H1 (cell line): Measurements from ENCODE around the gene WDR1. TPM values are rescaled to one million over a fixed set of nuclear protein-coding genes. Genes with fewer than 3 reads are reported as not detected.

ENCODE experiments used
- CTCF ChIA-PET: fragments of 300-600 bp; sonication (Branson Sonifier 250); formaldehyde crosslinking; loops from one replicate; lab custom pipeline; 2021; ENCODE audit not compliant: partially characterized antibody; lab: Charles Lee
- POLR2A ChIA-PET: fragments of 300-600 bp; sonication (Branson Sonifier 250); formaldehyde crosslinking; loops from one replicate; lab custom pipeline; 2021; ENCODE audit warnings: inconsistent platforms; ENCODE audit not compliant: partially characterized antibody; lab: Charles Lee
- DNase-seq, 2 experiments: peaks; one replicate each; pipeline versions ENCODE4 v3.0.0 to v3.0.0-alpha.2; 2010 to 2022; ENCODE audit warnings: low spot score in 2 of 2, low read depth in 1 of 2, mixed read lengths in 1 of 2
- FAIRE-seq: peaks from 2 replicates; lab custom pipeline; 2011; peaks lifted over from hg19 to GRCh38; lab: Jason Lieb, UNC
- H2AFZ ChIP-seq: 2 replicates; pipeline ENCODE4 v1.8.1; 2012; ENCODE audit warnings: low read length, inconsistent platforms
- H2AK5ac ChIP-seq: 2 replicates; pipeline ENCODE4 v1.6.1; 2013; ENCODE audit warnings: low read depth, low read length
- H2BK120ac ChIP-seq: replicated peaks from 2 replicates; pipeline ENCODE3; 2013; ENCODE audit warnings: low read depth, low read length, inconsistent platforms
- H2BK12ac ChIP-seq: 2 replicates; pipeline ENCODE4 v1.6.1; 2013; ENCODE audit warnings: low read depth, low read length
- H2BK15ac ChIP-seq: 2 replicates; pipeline ENCODE4 v1.6.1; 2013; ENCODE audit warnings: low read length
- H2BK20ac ChIP-seq: 2 replicates; pipeline ENCODE4 v1.6.1; 2013; ENCODE audit warnings: low read length
- H2BK5ac ChIP-seq: 2 replicates; pipeline ENCODE4 v1.6.1; 2013; ENCODE audit warnings: low read depth, low read length
- H3K14ac ChIP-seq: 2 replicates; pipeline ENCODE4 v1.6.1; 2013; ENCODE audit warnings: inconsistent platforms; ENCODE audit not compliant: insufficient read length
- H3K18ac ChIP-seq: 2 replicates; pipeline ENCODE4 v1.6.1; 2013; ENCODE audit warnings: low read length; ENCODE audit errors: extremely low read depth
- H3K23ac ChIP-seq: 2 replicates; pipeline ENCODE4 v1.6.1; 2013; ENCODE audit warnings: inconsistent platforms; ENCODE audit not compliant: insufficient read length
- H3K23me2 ChIP-seq: 2 replicates; pipeline ENCODE4 v1.6.1; 2013; ENCODE audit warnings: low read depth, low read length
- H3K27ac ChIP-seq: 2 replicates; pipeline ENCODE4 v1.6.1; 2011; ENCODE audit warnings: low read depth, low read length, inconsistent platforms
- H3K27me3 ChIP-seq, 4 experiments: replicated peaks in 1 of 4; 1 replicate in 1 of 4; 2 replicates in 3 of 4; pipeline versions ENCODE4 v1.6.1 to v1.8.1; 2011 to 2013; ENCODE audit warnings: low read length in 3 of 4, mild to moderate bottlenecking in 3 of 4, inconsistent platforms in 2 of 4, mixed read lengths in 2 of 4, moderate library complexity in 1 of 4; ENCODE audit not compliant: control insufficient read depth in 3 of 4, insufficient read depth in 3 of 4; ENCODE audit errors: extremely low read depth in 1 of 4
- H3K36me3 ChIP-seq, 4 experiments: 2 replicates each; pipeline versions ENCODE4 v1.6.1 to v1.8.1; 2011 to 2013; ENCODE audit warnings: mild to moderate bottlenecking in 4 of 4, low read length in 3 of 4, moderate library complexity in 2 of 4, control low read depth in 1 of 4, inconsistent platforms in 1 of 4; ENCODE audit not compliant: insufficient read depth in 4 of 4, control insufficient read depth in 2 of 4
- H3K4ac ChIP-seq: replicated peaks from 2 replicates; pipeline ENCODE3; 2013; ENCODE audit warnings: low read length, low read depth, mixed read lengths, inconsistent platforms; ENCODE audit not compliant: insufficient read length
- H3K4me1 ChIP-seq, 4 experiments: replicated peaks in 1 of 4; 1 replicate in 1 of 4; 2 replicates in 3 of 4; pipeline versions ENCODE4 v1.6.1 to v1.8.1; 2011 to 2013; ENCODE audit warnings: low read length in 3 of 4, inconsistent platforms in 2 of 4, mixed read lengths in 1 of 4; ENCODE audit not compliant: insufficient read depth in 4 of 4, control insufficient read depth in 3 of 4
- H3K4me2 ChIP-seq, 2 experiments: 2 replicates each; pipeline versions ENCODE4 v1.6.1 to v1.8.1; 2011 to 2013; ENCODE audit warnings: low read depth in 2 of 2, low read length in 2 of 2, control low read depth in 1 of 2, inconsistent platforms in 1 of 2, mild to moderate bottlenecking in 1 of 2; ENCODE audit not compliant: insufficient read depth in 1 of 2
- H3K4me3 ChIP-seq, 4 experiments: fragments of 200-600, 300-600 bp in 1 of 4; sonication (generic), shearing (Covaris generic), sonication (Bioruptor Twin) in 1 of 4; 2 replicates each; pipeline versions ENCODE4 v1.5.1 to v1.8.1; 2011 to 2016; ENCODE audit warnings: low read length in 4 of 4, low read depth in 3 of 4, control low read depth in 2 of 4, inconsistent platforms in 2 of 4, mild to moderate bottlenecking in 2 of 4, mixed read lengths in 1 of 4, moderate library complexity in 1 of 4; ENCODE audit not compliant: insufficient read depth in 2 of 4; ENCODE audit errors: extremely low read depth in 1 of 4
- H3K56ac ChIP-seq: replicated peaks from 2 replicates; pipeline ENCODE3; 2013; ENCODE audit warnings: low read depth, mild to moderate bottlenecking, mixed read lengths, low read length, inconsistent platforms; ENCODE audit not compliant: insufficient read length
- H3K79me1 ChIP-seq: 2 replicates; pipeline ENCODE4 v1.6.1; 2013; ENCODE audit warnings: low read depth, low read length, control low read depth
- H3K79me2 ChIP-seq, 2 experiments: 2 replicates each; pipeline versions ENCODE4 v1.6.1 to v1.8.1; 2012 to 2013; ENCODE audit warnings: low read length in 2 of 2, mild to moderate bottlenecking in 2 of 2, inconsistent platforms in 1 of 2; ENCODE audit not compliant: insufficient read depth in 2 of 2, control insufficient read depth in 1 of 2
- H3K9ac ChIP-seq, 4 experiments: replicated peaks in 1 of 4; 1 replicate in 1 of 4; 2 replicates in 3 of 4; pipeline versions ENCODE4 v1.6.1 to v1.8.1; 2011 to 2013; ENCODE audit warnings: low read depth in 3 of 4, low read length in 3 of 4, control low read depth in 2 of 4, mild to moderate bottlenecking in 2 of 4, moderate library complexity in 2 of 4, inconsistent platforms in 1 of 4; ENCODE audit errors: extremely low read depth in 1 of 4
- H3K9me3 ChIP-seq, 2 experiments: 2 replicates each; pipeline versions ENCODE4 v1.6.1 to v1.8.1; 2012 to 2013; ENCODE audit warnings: mild to moderate bottlenecking in 2 of 2, moderate library complexity in 2 of 2, control low read depth in 1 of 2, inconsistent platforms in 1 of 2, low read depth in 1 of 2, low read length in 1 of 2, mixed read lengths in 1 of 2; ENCODE audit not compliant: insufficient read depth in 2 of 2
- H4K20me1 ChIP-seq, 2 experiments: replicated peaks in 1 of 2; 2 replicates each; pipeline versions ENCODE3 to v1.8.1; 2011 to 2013; ENCODE audit warnings: inconsistent platforms in 2 of 2, low read length in 2 of 2, mild to moderate bottlenecking in 1 of 2; ENCODE audit not compliant: insufficient read depth in 2 of 2, control insufficient read depth in 1 of 2
- H4K5ac ChIP-seq: 2 replicates; pipeline ENCODE4 v1.6.1; 2013; ENCODE audit warnings: low read length, low read depth, mixed read lengths, inconsistent platforms; ENCODE audit not compliant: insufficient read length
- H4K8ac ChIP-seq: 2 replicates; pipeline ENCODE4 v1.8.0; 2013; ENCODE audit warnings: mild to moderate bottlenecking, moderate library complexity, low read length, inconsistent platforms; ENCODE audit not compliant: insufficient read depth; ENCODE audit errors: extremely low read depth
- H4K91ac ChIP-seq: replicated peaks from 2 replicates; pipeline ENCODE3; 2013; ENCODE audit warnings: low read length, mixed read lengths, inconsistent platforms; ENCODE audit not compliant: insufficient read length
- POLR2AphosphoS5 ChIP-seq: IDR thresholded peaks from 2 replicates; pipeline ENCODE4 v1.6.1; 2011; ENCODE audit warnings: low read depth, low read length
- SP4 ChIP-seq: IDR thresholded peaks from 2 replicates; pipeline ENCODE4 v1.6.1; 2012; ENCODE audit warnings: low read length, inconsistent platforms
- WGBS, 2 experiments: shearing (Covaris generic) in 1 of 2; methylation state at CpG; one replicate each; pipeline versions ENCODE4 v1.1.6 to v1.1.7; 2013 to 2015; ENCODE audit warnings: low lambda C conversion rate in 2 of 2, mixed read lengths in 2 of 2, inconsistent platforms in 1 of 2, low coverage in 1 of 2, missing lambda C conversion rate in 1 of 2; ENCODE audit not compliant: insufficient replicate concordance in 2 of 2, insufficient coverage in 1 of 2, insufficient read length in 1 of 2; ENCODE audit errors: extremely low coverage in 1 of 2, missing lambda C conversion rate in 1 of 2; 5-methylcytosine and 5-hydroxymethylcytosine counted together
- polyA plus RNA-seq, 7 experiments: library from polyadenylated mRNA; depleted of rRNA in 3 of 7; stranded (reverse) in 5 of 7; unstranded in 2 of 7; fragments of >200 nt in 5 of 7; fragments of 200-250 nt in 2 of 7; gene quantifications; 1 replicate in 5 of 7; 2 replicates in 1 of 7; 4 replicates in 1 of 7; pipeline versions ENCODE4 v1.2.1 to v1.2.3, GENCODE V29; 2011 to 2013; ENCODE audit warnings: missing spikeins in 2 of 7, mixed read lengths in 2 of 7
- total RNA-seq: library from RNA; stranded (reverse); fragmentation: NEBNext Ultra II Directional; extraction: Animal tissue kit (Norgen Biotek cat#: 25700); gene quantifications from 2 replicates; pipeline ENCODE4 v1.2.1, GENCODE V29; 2021

The WDR1 gene
- total and polyA plus RNA-seq, 2 of the 8 experiments (the other 6 are each of a cell fraction or from before 2014, with no cell fraction given), result 315 to 377 TPM

- Histone ChIP-seq H3K18ac (no peak overlapping the region), H3K14ac (no peak overlapping the region), H3K36me3 (peaks cover 33 to 91% (median 58%) of the 10 kb centered on the region in 4 experiments), H3K79me1 (peaks cover 40% of the 10 kb centered on the region), H3K4me3 (no peak overlapping the region), H2BK5ac (no peak overlapping the region), H3K27ac (no peak overlapping the region), H3K4ac (no peak overlapping the region), H2AFZ (no peak overlapping the region), H4K5ac (no peak overlapping the region), H3K9me3 (no peaks in the 10 kb centered on the region), H3K4me1 (peaks cover 0 to 17% (median 11%) of the 10 kb centered on the region in 4 experiments; a peak in 6 of 7 replicates), H4K20me1 (peaks cover 37 to 45% of the 10 kb centered on the region in 2 experiments), H2BK15ac (no peak overlapping the region), H3K23me2 (no peaks in the 10 kb centered on the region; the same call in 1 of the 2 replicates), H2BK12ac (no peak overlapping the region), H3K27me3 (no peaks in the 10 kb centered on the region), H2AK5ac (no peak overlapping the region), H4K91ac (no peak overlapping the region), H2BK20ac (no peak overlapping the region), H3K56ac (no peak overlapping the region), H3K23ac (no peak overlapping the region), H2BK120ac (no peak overlapping the region), H3K79me2 (peaks cover 3 to 99% of the 10 kb centered on the region in 2 experiments; a peak in 2 of 4 replicates), H3K4me2 (no peak overlapping the region), H3K9ac (no peak overlapping the region), H4K8ac (no peak overlapping the region)
- ChIA-PET POLR2A (interaction anchor here (14.7 kb wide), 1 partner anchor 10 kb away, joined by 197 read pairs; no protein-coding TSS in a partner anchor), CTCF (interaction anchor here (3.7 kb wide), 1 partner anchor 10 kb away, joined by 15 read pairs; no protein-coding TSS in a partner anchor)
- DNase-seq (no peak), FAIRE-seq (no peak)
- 89% methylated on average over 11 of the region's 12 CpGs; no CpG with 5 or more reads in 1 of the 2 experiments for WGBS, 2 experiments
- no peak for TF ChIP-seq SP4
- peak; percentile 50 for TF ChIP-seq POLR2AphosphoS5
Measured at GRCh38 chr4:10098780-10099160, 17.8 kb downstream of the WDR1 start.
